CD4-positive, alpha-beta T cell treated with Interleukin-4 for 1 hour (primary cell): Measurements from ENCODE around the gene CDKN2B.

Experiments used
- DNase-seq, 2 donors: peaks; one replicate each; pipeline ENCODE4 v3.0.0-alpha.2; 2020 to 2022

Gene CDKN2B

GRCh38 chr9:21993893-21994555 is 15.1 kb downstream of the CDKN2B start, which contains the start of gene CDKN2A:
Gene CDKN2A, minus strand, starts transcription at chr9:21994392.
- peak; percentile 61 to 71 for DNase-seq

- DNase-seq, result no peak
These were observed 16.1 kb downstream of the CDKN2B start for GRCh38 chr9:21993007-21993406.

- no peak for DNase-seq
These were observed 17.8 kb downstream of the CDKN2B start for GRCh38 chr9:21991072-21991959.

- DNase-seq, result no peak
These were observed 19.5 kb downstream of the CDKN2B start for GRCh38 chr9:21989440-21990189.

- DNase-seq, result no peak
These were observed 20.8 kb downstream of the CDKN2B start for GRCh38 chr9:21988056-21988990.

GRCh38 chr9:21985964-21986667 is 23.0 kb downstream of the CDKN2B start:
- no peak for DNase-seq

GRCh38 chr9:21984101-21984500 is 25.0 kb downstream of the CDKN2B start:
- DNase-seq, result no peak

GRCh38 chr9:21983561-21983935 is 25.6 kb downstream of the CDKN2B start:
- no peak for DNase-seq

GRCh38 chr9:21982861-21983560 is 26.1 kb downstream of the CDKN2B start:
- no peak for DNase-seq

GRCh38 chr9:21982391-21982790 is 26.7 kb downstream of the CDKN2B start:
- DNase-seq, result no peak

GRCh38 chr9:21976334-21976875 is 32.7 kb downstream of the CDKN2B start:
- no peak for DNase-seq

GRCh38 chr9:21974722-21975409 is 34.2 kb downstream of the CDKN2B start:
- DNase-seq, result peak in 1 of 2 donors; percentile 51

- DNase-seq, result no peak
These were observed 34.8 kb downstream of the CDKN2B start for GRCh38 chr9:21974343-21974721.

- no peak for DNase-seq
These were observed 36.7 kb downstream of the CDKN2B start for GRCh38 chr9:21972361-21972760.

GRCh38 chr9:21970800-21971640 is 38.1 kb downstream of the CDKN2B start:
- no peak for DNase-seq

- DNase-seq, result no peak
These were observed 38.9 kb downstream of the CDKN2B start for GRCh38 chr9:21969951-21970799.

- no peak for DNase-seq
These were observed 39.8 kb downstream of the CDKN2B start for GRCh38 chr9:21969011-21969940.
